ENCODE measurements around the gene AQP10.
"Not testable (repeated sequence)": the region's sequence is repeated elsewhere in the genome, so short reads cannot be mapped to it uniquely, and the experiment has no call there.

Gene AQP10

DNA sequence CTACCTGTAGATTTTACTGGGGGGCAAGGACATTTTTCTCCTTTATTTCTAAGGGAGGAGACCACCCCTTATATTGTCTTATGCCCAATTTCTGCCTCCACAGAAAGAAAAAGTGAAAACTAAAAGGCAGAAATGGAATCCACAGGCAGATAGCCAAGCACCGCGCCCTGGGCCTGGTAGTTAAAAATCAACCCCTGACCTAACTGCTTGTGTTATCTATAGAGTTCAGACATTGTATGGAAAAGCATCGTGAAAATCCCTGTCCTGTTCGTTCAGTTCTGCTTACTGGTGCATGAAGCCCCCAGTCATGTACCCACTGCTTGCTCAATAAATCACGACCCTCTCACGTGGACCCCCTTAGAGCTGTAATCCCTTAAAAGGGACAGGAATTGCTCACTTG, 50.5 kb downstream of the AQP10 start:
- no peak for DNase-seq (ENCODE audit: low read depth, low spot score)
- no peak overlapping the region for H3K4me3 ChIP-seq (ENCODE audit: low read length)

DNA sequence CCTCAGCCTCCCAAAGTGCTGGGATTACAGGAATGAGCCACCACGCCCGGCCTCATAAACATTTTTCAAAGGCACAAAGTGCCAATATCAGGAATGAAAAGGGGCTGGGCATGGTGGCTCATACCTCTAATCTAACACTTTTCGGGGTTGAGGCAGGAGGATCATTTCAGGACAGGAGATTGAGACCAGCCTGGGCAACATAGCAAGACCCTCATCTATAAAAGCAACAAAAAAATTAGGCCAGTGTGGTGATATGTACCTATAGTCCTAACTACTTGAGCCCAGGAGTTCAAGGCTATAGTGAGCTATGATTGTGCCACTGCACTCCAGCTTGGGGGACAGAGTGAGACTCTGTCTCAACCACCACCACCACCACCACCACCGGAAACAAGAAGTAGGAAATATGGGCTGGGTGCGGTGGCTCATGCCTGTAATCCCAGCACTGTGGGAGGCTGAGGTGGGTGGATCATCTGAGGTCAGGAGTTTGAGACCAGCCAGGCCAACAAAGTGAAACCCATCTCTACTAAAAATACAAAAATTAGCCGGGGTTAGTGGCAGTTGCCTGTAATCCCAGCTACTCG, 53.0 kb downstream of the AQP10 start:
- H3K4me3 ChIP-seq (ENCODE audit: low read length); DNase-seq (ENCODE audit: low read depth, low spot score): not testable (repeated sequence)
